ENCODE measurements around the gene RAPGEF5. TPM values are rescaled to one million over a fixed set of nuclear protein-coding genes. Genes with fewer than 3 reads are reported as not detected.

Gene RAPGEF5
- polyA plus RNA-seq, 5 donors, result 47.2 to 88.7 (median 72.8) TPM

GRCh38 chr7:22378199-22378980 is 21.4 kb upstream of the RAPGEF5 start:
- DNase-seq, result no peak

- DNase-seq, result no peak
Observed at GRCh38 chr7:22377703-22378102, 20.7 kb upstream of the RAPGEF5 start.

- DNase-seq, result no peak
Observed at GRCh38 chr7:22375359-22376048, 18.6 kb upstream of the RAPGEF5 start.

GRCh38 chr7:22373911-22374310 is 17.0 kb upstream of the RAPGEF5 start:
- no peak for DNase-seq

- no peak for DNase-seq
Observed at GRCh38 chr7:22373388-22373787, 16.4 kb upstream of the RAPGEF5 start.

GRCh38 chr7:22372863-22373262 is 15.9 kb upstream of the RAPGEF5 start:
- DNase-seq, result no peak

- DNase-seq, result no peak
Observed at GRCh38 chr7:22371878-22372277, 14.9 kb upstream of the RAPGEF5 start.

- no peak for DNase-seq
Observed at GRCh38 chr7:22364900-22365299, 7.9 kb upstream of the RAPGEF5 start.

- no peak for DNase-seq
Observed at GRCh38 chr7:22363756-22364422, 6.9 kb upstream of the RAPGEF5 start.

GRCh38 chr7:22361795-22362194 is 4.8 kb upstream of the RAPGEF5 start:
- no peak for DNase-seq

GRCh38 chr7:22361320-22361719 is 4.4 kb upstream of the RAPGEF5 start:
- no peak for DNase-seq

GRCh38 chr7:22358820-22359697 is 2.1 kb upstream of the RAPGEF5 start:
- no peak for DNase-seq

GRCh38 chr7:22357311-22358175 is 589 bp upstream of the RAPGEF5 start:
- DNase-seq, result no peak

- DNase-seq, result no peak
Observed at GRCh38 chr7:22356010-22356691, 803 bp downstream of the RAPGEF5 start.

- DNase-seq, result no peak
Observed at GRCh38 chr7:22355620-22356009, 1.3 kb downstream of the RAPGEF5 start.

- DNase-seq, result no peak
Observed at GRCh38 chr7:22354462-22354861, 2.5 kb downstream of the RAPGEF5 start.

- DNase-seq, result no peak
Observed at GRCh38 chr7:22352887-22353286, 4.1 kb downstream of the RAPGEF5 start.

- DNase-seq, result no peak
Observed at GRCh38 chr7:22351878-22352277, 5.1 kb downstream of the RAPGEF5 start.

- no peak for DNase-seq
Observed at GRCh38 chr7:22351329-22351692, 5.6 kb downstream of the RAPGEF5 start.
